ENCODE data around the gene NDUFB7. TPM values are rescaled to one million over a fixed set of nuclear protein-coding genes. Genes with fewer than 3 reads are reported as not detected.

Gene NDUFB7
- total and polyA plus RNA-seq, 2 of the 8 experiments (the other 6 are each of a cell fraction or from before 2014, with no cell fraction given): 151 to 740 TPM

GRCh38 chr19:14582894-14583340 is 11.1 kb upstream of the NDUFB7 start, which contains the start of gene CLEC17A (continued):
- TF ChIP-seq GABPA (IDR thresholded peaks at IDR 0.05; ENCODE audit: borderline replicate concordance, insufficient read depth, low read length) (no peak), POU5F1 (IDR thresholded peaks at IDR 0.05; ENCODE audit: low read depth, low read length) (no peak), YY1 (IDR thresholded peaks at IDR 0.05; ENCODE audit: low read depth, low read length) (no peak), TCF12 (IDR thresholded peaks at IDR 0.05; ENCODE audit: low read depth, low read length) (no peak), TAF7 (optimal IDR thresholded peaks at IDR 0.05; ENCODE audit: borderline replicate concordance, low read depth, low read length) (no peak), EZH2 (IDR thresholded peaks at IDR 0.05; ENCODE audit: low read depth, low read length, severe bottlenecking) (no peak)

Measured in H1 (cell line).